ENCODE measurements around the gene IDE.
"Not testable (repeated sequence)": the region's sequence is repeated elsewhere in the genome, so short reads cannot be mapped to it uniquely, and the experiment has no call there.

The IDE gene

GRCh38 chr10:92463582-92463981 lies 110.3 kb downstream of the IDE start:
- in situ Hi-C loops (cut with HindIII; ENCODE audit: low sequenced_read_pairs): no loop called here
- no peak for TF ChIP-seq CTCF (IDR thresholded peaks at IDR 0.05; ENCODE audit: low read depth, low read length)
- DNase-seq (ENCODE audit: low read depth, low spot score): no peak
- H3K4me3 ChIP-seq (ENCODE audit: low read depth, low read length): no peak overlapping the region

- in situ Hi-C loops (cut with HindIII; ENCODE audit: low sequenced_read_pairs); DNase-seq (ENCODE audit: low read depth, low spot score); H3K4me3 ChIP-seq (ENCODE audit: low read depth, low read length): not testable (repeated sequence)
Measured at GRCh38 chr10:92454955-92455354, 118.9 kb downstream of the IDE start.

GRCh38 chr10:92452313-92452712 lies 121.6 kb downstream of the IDE start:
- H3K4me3 ChIP-seq (ENCODE audit: low read depth, low read length): no peak overlapping the region
- TF ChIP-seq CTCF (IDR thresholded peaks at IDR 0.05; ENCODE audit: low read depth, low read length): no peak
- DNase-seq (ENCODE audit: low read depth, low spot score): no peak
- in situ Hi-C loops (cut with HindIII; ENCODE audit: low sequenced_read_pairs): no loop called here

- in situ Hi-C loops (cut with HindIII; ENCODE audit: low sequenced_read_pairs): no loop called here
- TF ChIP-seq CTCF (IDR thresholded peaks at IDR 0.05; ENCODE audit: low read depth, low read length): no peak
- H3K4me3 ChIP-seq (ENCODE audit: low read depth, low read length): no peak overlapping the region
- no peak for DNase-seq (ENCODE audit: low read depth, low spot score)
Measured at GRCh38 chr10:92451431-92451830, 122.5 kb downstream of the IDE start.

GRCh38 chr10:92450896-92451295 lies 123.0 kb downstream of the IDE start:
- in situ Hi-C loops (cut with HindIII; ENCODE audit: low sequenced_read_pairs): no loop called here
- TF ChIP-seq CTCF (IDR thresholded peaks at IDR 0.05; ENCODE audit: low read depth, low read length): no peak
- DNase-seq (ENCODE audit: low read depth, low spot score): no peak
- H3K4me3 ChIP-seq (ENCODE audit: low read depth, low read length): no peak overlapping the region

GRCh38 chr10:92440578-92440977 lies 133.3 kb downstream of the IDE start:
- no peak for TF ChIP-seq CTCF (IDR thresholded peaks at IDR 0.05; ENCODE audit: low read depth, low read length)
- in situ Hi-C loops (cut with HindIII; ENCODE audit: low sequenced_read_pairs): no loop called here
- DNase-seq (ENCODE audit: low read depth, low spot score): no peak
- H3K4me3 ChIP-seq (ENCODE audit: low read depth, low read length): no peak overlapping the region

GRCh38 chr10:92438220-92438619 lies 135.7 kb downstream of the IDE start:
- TF ChIP-seq CTCF (IDR thresholded peaks at IDR 0.05; ENCODE audit: low read depth, low read length): no peak
- H3K4me3 ChIP-seq (ENCODE audit: low read depth, low read length): no peak overlapping the region
- no peak for DNase-seq (ENCODE audit: low read depth, low spot score)
- in situ Hi-C loops (cut with HindIII; ENCODE audit: low sequenced_read_pairs): no loop called here
